Vagina (tissue), 2 donors: Measurements from ENCODE around the gene POMT2. TPM values are rescaled to one million over a fixed set of nuclear protein-coding genes. Genes with fewer than 3 reads are reported as not detected.

Source experiments
- DNase-seq, 2 donors: peaks; one replicate each; pipeline ENCODE4 v3.0.0-alpha.2; 2017; ENCODE audit errors: extremely low spot score in 2 of 2
- H3K27ac ChIP-seq: fragments of 200-600 bp; sonication (generic); one replicate; pipeline ENCODE4 v1.5.1; 2019
- H3K27me3 ChIP-seq: fragments of 200-600 bp; sonication (generic); one replicate; pipeline ENCODE4 v1.5.1; 2019
- H3K36me3 ChIP-seq, 2 donors: fragments of 200-600 bp; sonication (generic); one replicate each; pipeline ENCODE4 v1.5.1; 2017 to 2019
- H3K4me1 ChIP-seq: fragments of 200-600 bp; sonication (generic); one replicate; pipeline ENCODE4 v1.5.1; 2019
- H3K4me3 ChIP-seq, 2 donors: fragments of 200-600 bp; sonication (generic); 1 replicate in 1 of 2; 2 replicates in 1 of 2; pipeline ENCODE4 v1.5.1; 2016 to 2019
- H3K9me3 ChIP-seq: fragments of 200-600 bp; sonication (generic); one replicate; pipeline ENCODE4 v1.5.1; 2019
- CTCF ChIP-seq, 3 experiments: fragments of 450-650 bp in 2 of 3; fragments of 200-600 bp in 1 of 3; sonication (generic) in 1 of 3; IDR thresholded peaks; one replicate each; pipeline ENCODE4 v1.5.1; 2017 to 2019; ENCODE audit warnings: antibody characterized with exemption in 3 of 3, mild to moderate bottlenecking in 2 of 3, moderate library complexity in 2 of 3
- POLR2A ChIP-seq, 2 donors: fragments of 450-650 bp; IDR thresholded peaks; one replicate each; pipeline ENCODE4 v1.6.1; 2017; ENCODE audit warnings: antibody characterized with exemption in 2 of 2, mild to moderate bottlenecking in 2 of 2, moderate library complexity in 2 of 2
- POLR2AphosphoS5 ChIP-seq, 2 donors: sonication (generic); formaldehyde crosslinking; IDR thresholded peaks; one replicate each; pipeline ENCODE4 v1.9.0; 2017; ENCODE audit warnings: antibody characterized with exemption in 2 of 2, mild to moderate bottlenecking in 2 of 2, low read depth in 1 of 2; ENCODE audit not compliant: insufficient read depth in 1 of 2
- intact Hi-C: fragments of 100-400 bp; cut with DNase I; formaldehyde crosslinking; loops from one replicate; pipeline ENCODE4 v1.15.1; 2023
- total RNA-seq: library from RNA; depleted of rRNA; stranded (reverse); fragments of >200 nt; gene quantifications from one replicate; pipeline ENCODE4 v1.2.3, GENCODE V29; 2016

The POMT2 gene
- total RNA-seq, 1 donor from 2014 or later, result 33.1 TPM

- TF ChIP-seq POLR2AphosphoS5 (IDR thresholded peaks at IDR 0.05; ENCODE audit: insufficient read depth in 1 of 2, low read depth in 1 of 2) (no peak), CTCF (IDR thresholded peaks at IDR 0.05) (no peak), POLR2A (IDR thresholded peaks at IDR 0.05) (no peak)
- H3K27ac ChIP-seq, result no peak overlapping the region
- intact Hi-C loops, result no loop called here
- no peak overlapping the region for H3K4me3 ChIP-seq
- H3K27me3 ChIP-seq, result no peaks in the 10 kb centered on the region
- no peaks in the 10 kb centered on the region for H3K36me3 ChIP-seq
- H3K4me1 ChIP-seq, result no peaks in the 10 kb centered on the region
- no peak for DNase-seq
- no peaks in the 10 kb centered on the region for H3K9me3 ChIP-seq
Measured at GRCh38 chr14:77260199-77260598, 60.5 kb downstream of the POMT2 start.

GRCh38 chr14:77259025-77259715 lies 61.5 kb downstream of the POMT2 start:
- DNase-seq, result no peak
- H3K36me3 ChIP-seq, result no peaks in the 10 kb centered on the region
- no peaks in the 10 kb centered on the region for H3K4me1 ChIP-seq
- no peak overlapping the region for H3K4me3 ChIP-seq
- intact Hi-C loops, result no loop called here
- TF ChIP-seq POLR2A (IDR thresholded peaks at IDR 0.05), result no peak
- TF ChIP-seq POLR2AphosphoS5 (IDR thresholded peaks at IDR 0.05; ENCODE audit: insufficient read depth in 1 of 2, low read depth in 1 of 2), result no peak
- TF ChIP-seq CTCF (IDR thresholded peaks at IDR 0.05), result no peak
- no peak overlapping the region for H3K27ac ChIP-seq
- no peaks in the 10 kb centered on the region for H3K27me3 ChIP-seq
- H3K9me3 ChIP-seq, result no peaks in the 10 kb centered on the region

GRCh38 chr14:77258566-77258965 lies 62.1 kb downstream of the POMT2 start:
- no peaks in the 10 kb centered on the region for H3K27me3 ChIP-seq
- DNase-seq, result no peak
- intact Hi-C loops, result no loop called here

GRCh38 chr14:77257700-77258099 lies 63.0 kb downstream of the POMT2 start:
- no peak overlapping the region for H3K27ac ChIP-seq
- H3K4me1 ChIP-seq, result no peaks in the 10 kb centered on the region
- no peak for DNase-seq
- TF ChIP-seq POLR2AphosphoS5 (IDR thresholded peaks at IDR 0.05; ENCODE audit: insufficient read depth in 1 of 2, low read depth in 1 of 2) (no peak), CTCF (IDR thresholded peaks at IDR 0.05) (no peak), POLR2A (IDR thresholded peaks at IDR 0.05) (no peak)
- H3K36me3 ChIP-seq, result no peaks in the 10 kb centered on the region
- no peaks in the 10 kb centered on the region for H3K9me3 ChIP-seq
- no peaks in the 10 kb centered on the region for H3K27me3 ChIP-seq
- intact Hi-C loops, result no loop called here
- H3K4me3 ChIP-seq, result no peak overlapping the region

More at GRCh38 chr14:77258566-77258965, 62.1 kb downstream of the POMT2 start:
- Histone ChIP-seq H3K4me1 (no peaks in the 10 kb centered on the region), H3K36me3 (no peaks in the 10 kb centered on the region), H3K9me3 (no peaks in the 10 kb centered on the region), H3K4me3 (no peak overlapping the region), H3K27ac (no peak overlapping the region)
- no peak for TF ChIP-seq POLR2AphosphoS5 (IDR thresholded peaks at IDR 0.05; ENCODE audit: insufficient read depth in 1 of 2, low read depth in 1 of 2)
- TF ChIP-seq CTCF (IDR thresholded peaks at IDR 0.05), result no peak
- no peak for TF ChIP-seq POLR2A (IDR thresholded peaks at IDR 0.05)

- no peak for DNase-seq
- no peak overlapping the region for H3K27ac ChIP-seq
- intact Hi-C loops, result no loop called here
- H3K27me3 ChIP-seq, result no peaks in the 10 kb centered on the region
- TF ChIP-seq POLR2AphosphoS5 (IDR thresholded peaks at IDR 0.05; ENCODE audit: insufficient read depth in 1 of 2, low read depth in 1 of 2) (no peak), CTCF (IDR thresholded peaks at IDR 0.05) (no peak), POLR2A (IDR thresholded peaks at IDR 0.05) (no peak)
- no peak overlapping the region for H3K4me3 ChIP-seq
- no peaks in the 10 kb centered on the region for H3K36me3 ChIP-seq
- no peaks in the 10 kb centered on the region for H3K9me3 ChIP-seq
- H3K4me1 ChIP-seq, result no peaks in the 10 kb centered on the region
Measured at GRCh38 chr14:77256694-77257093, 64.0 kb downstream of the POMT2 start.
